CD4-positive, alpha-beta T cell (primary cell): ENCODE data around the gene TBC1D14. TPM values are rescaled to one million over a fixed set of nuclear protein-coding genes. Genes with fewer than 3 reads are reported as not detected.

Source experiments
- ATAC-seq: fragments of 200-7000 bp; cut with Tn5 transposase; one replicate; pipeline ENCODE4 v1.10.0; 2022; ENCODE audit warnings: mild to moderate bottlenecking; ENCODE audit not compliant: poor library complexity
- CTCF ChIA-PET: fragments of 350-600 bp; sonication (Branson Sonifier 250); formaldehyde crosslinking; loops from one replicate; lab custom pipeline; 2021; ENCODE audit warnings: antibody characterized with exemption, inconsistent platforms; lab: Charles Lee
- POLR2A ChIA-PET: fragments of 350-600 bp; sonication (Branson Sonifier 250); formaldehyde crosslinking; loops from one replicate; lab custom pipeline; 2021; ENCODE audit warnings: antibody characterized with exemption, inconsistent platforms; lab: Charles Lee
- DNase-seq, 14 experiments: peaks; one replicate each; pipeline ENCODE4 v3.0.0-alpha.2; 2013 to 2020; ENCODE audit warnings: mixed read lengths in 2 of 14
- H3K27ac ChIP-seq, 2 donors: one replicate each; pipeline versions ENCODE4 v1.5.1 to v1.7.0; 2013; ENCODE audit warnings: low read length in 2 of 2, low read depth in 1 of 2, mild to moderate bottlenecking in 1 of 2
- H3K27me3 ChIP-seq, 2 experiments: 1 replicate in 1 of 2; 2 replicates in 1 of 2; pipeline versions ENCODE4 v1.6.1 to v1.7.0; 2013; ENCODE audit warnings: low read length in 2 of 2, control low read depth in 1 of 2, mild to moderate bottlenecking in 1 of 2, moderate library complexity in 1 of 2; ENCODE audit not compliant: insufficient read depth in 2 of 2, control insufficient read depth in 1 of 2
- H3K36me3 ChIP-seq: one replicate; pipeline ENCODE4 v1.6.1; 2013; ENCODE audit warnings: low read length, control low read depth; ENCODE audit not compliant: insufficient read depth
- H3K4me1 ChIP-seq: one replicate; pipeline ENCODE4 v1.6.1; 2013; ENCODE audit warnings: low read length, control low read depth; ENCODE audit not compliant: insufficient read depth
- H3K4me3 ChIP-seq: one replicate; pipeline ENCODE4 v1.5.1; 2013; ENCODE audit warnings: mild to moderate bottlenecking, low read length, moderate library complexity
- H3K9me3 ChIP-seq, 2 experiments: 1 replicate in 1 of 2; 2 replicates in 1 of 2; pipeline versions ENCODE4 v1.6.1 to v1.7.0; 2013; ENCODE audit warnings: low read length in 2 of 2, mild to moderate bottlenecking in 2 of 2, control low read depth in 1 of 2, moderate library complexity in 1 of 2; ENCODE audit not compliant: control insufficient read depth in 1 of 2, insufficient read depth in 1 of 2
- H3K27ac Mint-ChIP-seq: one replicate; pipeline ENCODE4 v1.8.0; 2020; ENCODE audit warnings: mixed read lengths
- H3K27me3 Mint-ChIP-seq: one replicate; pipeline ENCODE4 v1.8.0; 2021; ENCODE audit warnings: mixed read lengths
- H3K36me3 Mint-ChIP-seq: one replicate; pipeline ENCODE4 v1.8.0; 2021; ENCODE audit warnings: low read depth, mixed read lengths
- H3K4me1 Mint-ChIP-seq: one replicate; pipeline ENCODE4 v1.8.0; 2021; ENCODE audit warnings: low read depth, mixed read lengths
- H3K4me3 Mint-ChIP-seq: one replicate; pipeline ENCODE4 v1.8.0; 2020; ENCODE audit warnings: mild to moderate bottlenecking, mixed read lengths
- H3K9me3 Mint-ChIP-seq: one replicate; pipeline ENCODE4 v1.8.0; 2020; ENCODE audit warnings: mixed read lengths
- CTCF ChIP-seq: fragments of 200-600 bp; IDR thresholded peaks from one replicate; pipeline ENCODE4 v1.8.0; 2022; ENCODE audit warnings: antibody characterized with exemption, mild to moderate bottlenecking
- intact Hi-C, 2 experiments: fragments of 100-400 bp; cut with DNase I in 1 of 2; cut with micrococcal nuclease in 1 of 2; formaldehyde crosslinking; loops; one replicate each; pipeline versions ENCODE4 v1.15.1 to v1.9.0; 2023 to 2025; cut with DNase I, micrococcal nuclease
- total RNA-seq, 174 experiments: library from RNA in 2 of 174; stranded (reverse) in 2 of 174; gene quantifications; one replicate each; pipeline ENCODE4 v1.2.3 and lab custom pipeline; 2021 to 2026

Gene TBC1D14
- total RNA-seq, 2 experiments from 2014 or later = 31.2 to 34.1 TPM

- Mint-ChIP-seq H3K27me3 (no peaks in the 10 kb centered on the region), H3K4me3 (peak within 1 kb of the TSS; percentile 93)
- H3K4me1 ChIP-seq = peaks cover 62% of the 10 kb centered on the region
These were observed 133.9 kb downstream of the TBC1D14 start, which contains the start of gene TADA2B for GRCh38 chr4:7043284-7044136. TSS of gene TADA2B (plus strand) at chr4:7043372. CDS start at chr4:7043580, 208 bp downstream.

GRCh38 chr4:7044137-7044930, 134.7 kb downstream of the TBC1D14 start:
- Mint-ChIP-seq H3K36me3 (peaks cover 37% of the 10 kb centered on the region), H3K4me3 (peak overlapping the region; percentile 90), H3K4me1 (peaks cover 63% of the 10 kb centered on the region), H3K9me3 (no peaks in the 10 kb centered on the region), H3K27me3 (no peaks in the 10 kb centered on the region), H3K27ac (peak overlapping the region; percentile 81)
- DNase-seq (no peak), ATAC-seq (no peak)
- H3K36me3 ChIP-seq = peaks cover 27% of the 10 kb centered on the region
- peak overlapping the region; percentile 78 for H3K4me3 ChIP-seq
- intact Hi-C loops = loop anchor here (1.0 kb wide), 2 partner anchors 22 to 26 kb away; no protein-coding TSS in a partner anchor
- H3K9me3 ChIP-seq = peaks cover 0 to 11% of the 10 kb centered on the region in 2 experiments
- no peak for TF ChIP-seq CTCF
- POLR2A ChIA-PET = interaction anchor here (1.1 to 8.7 kb wide), 13 partner anchors 9 to 470 kb away, joined by 3 to 156 read pairs (median 8); partner anchors contain the start of genes GRPEL1, MAN2B2, MRFAP1 and MRFAP1L1
- peaks cover 70% of the 10 kb centered on the region for H3K4me1 ChIP-seq
- H3K27ac ChIP-seq = peak overlapping the region; percentile 44 to 81
- no peaks in the 10 kb centered on the region for H3K27me3 ChIP-seq
- CTCF ChIA-PET = interaction anchor here (0.8 to 3.7 kb wide), 5 partner anchors 23 to 57 kb away, joined by 3 to 55 read pairs (median 12); partner anchors contain the start of gene GRPEL1

More at GRCh38 chr4:7043284-7044136, 133.9 kb downstream of the TBC1D14 start, which contains the start of gene TADA2B:
- peak; percentile 51 for ATAC-seq
- DNase-seq = peak; percentile 37 to 82 (median 56)
- Histone ChIP-seq H3K27ac (peak within 1 kb of the TSS; percentile 44 to 81), H3K27me3 (no peaks in the 10 kb centered on the region), H3K9me3 (peaks cover 0 to 11% of the 10 kb centered on the region in 2 experiments), H3K36me3 (peaks cover 20% of the 10 kb centered on the region), H3K4me3 (peak within 1 kb of the TSS; percentile 87)
- Mint-ChIP-seq H3K27ac (peak within 1 kb of the TSS; percentile 82), H3K4me1 (peaks cover 58% of the 10 kb centered on the region), H3K9me3 (no peaks in the 10 kb centered on the region), H3K36me3 (peaks cover 31% of the 10 kb centered on the region)
- CTCF ChIA-PET = interaction anchor here (0.7 to 3.7 kb wide), 17 partner anchors 9 to 403 kb away, joined by 3 to 55 read pairs (median 5); partner anchors contain the start of genes GRPEL1, MRFAP1 and MRFAP1L1
- TF ChIP-seq CTCF = no peak
- intact Hi-C loops = loop anchor here (1.0 to 2.0 kb wide), 4 partner anchors 23 to 261 kb away; partner anchors contain the start of genes KIAA0232 (in 1 of the 2) and TBC1D14 (in 1 of the 2)
- POLR2A ChIA-PET = interaction anchor here (0.6 to 8.7 kb wide), 23 partner anchors 10 to 469 kb away, joined by 3 to 156 read pairs (median 6); partner anchors contain the start of genes GRPEL1, MAN2B2, MRFAP1 and MRFAP1L1

GRCh38 chr4:7045553-7045952, 135.9 kb downstream of the TBC1D14 start:
- POLR2A ChIA-PET = interaction anchor here (1.1 to 8.7 kb wide), 4 partner anchors 22 to 405 kb away, joined by 3 to 156 read pairs (median 3); partner anchors contain the start of genes GRPEL1 and MRFAP1
- intact Hi-C loops = no loop called here
- DNase-seq = no peak
- no peak overlapping the region for H3K4me3 ChIP-seq
- no peaks in the 10 kb centered on the region for H3K27me3 ChIP-seq
- no peak for TF ChIP-seq CTCF
- H3K4me3 Mint-ChIP-seq = peak overlapping the region; percentile 90
- peaks cover 70% of the 10 kb centered on the region for H3K4me1 Mint-ChIP-seq
- CTCF ChIA-PET = no interaction called here
- peak overlapping the region; percentile 81 for H3K27ac Mint-ChIP-seq
- no peak for ATAC-seq
- peaks cover 37% of the 10 kb centered on the region for H3K36me3 Mint-ChIP-seq
- H3K9me3 Mint-ChIP-seq = no peaks in the 10 kb centered on the region
- peaks cover 32% of the 10 kb centered on the region for H3K36me3 ChIP-seq
- H3K9me3 ChIP-seq = peaks cover 0 to 11% of the 10 kb centered on the region in 2 experiments
- peaks cover 80% of the 10 kb centered on the region for H3K4me1 ChIP-seq
- no peak overlapping the region for H3K27ac ChIP-seq
- no peaks in the 10 kb centered on the region for H3K27me3 Mint-ChIP-seq
